NCI-H2171 (cell line): ENCODE data around the gene GABRB2.
A peak's percentile ranks its signal among the peaks of the same experiment; 100 is the strongest.

Source experiments
- DNase-seq: peaks from one replicate; lab custom pipeline; 2025; lab: John Stamatoyannopoulos, UW

GABRB2 gene

GRCh38 chr5:161471211-161471950 lies 75.1 kb downstream of the GABRB2 start:
- no peak for DNase-seq

DNA sequence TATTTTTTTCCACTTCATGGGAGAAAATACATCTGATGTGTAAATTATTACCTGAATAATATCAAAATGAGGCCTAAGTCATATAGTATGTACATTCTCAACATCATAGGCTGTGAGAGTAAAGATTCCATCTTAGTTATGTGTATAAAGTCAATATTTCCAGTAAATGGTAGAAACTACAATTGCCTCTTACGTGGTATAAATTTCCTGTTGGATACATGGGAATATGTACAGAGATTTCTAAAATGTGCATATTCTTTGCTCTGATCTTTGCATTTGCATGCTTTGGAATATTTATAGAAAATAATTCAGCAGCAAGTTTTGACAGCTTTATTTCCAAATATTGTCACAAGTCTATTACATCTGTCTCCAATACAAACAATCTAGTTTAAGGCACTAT lies 78.8 kb downstream of the GABRB2 start:
- DNase-seq = no peak

- no peak for DNase-seq
These were observed 85.8 kb downstream of the GABRB2 start for GRCh38 chr5:161460741-161461140.

DNA sequence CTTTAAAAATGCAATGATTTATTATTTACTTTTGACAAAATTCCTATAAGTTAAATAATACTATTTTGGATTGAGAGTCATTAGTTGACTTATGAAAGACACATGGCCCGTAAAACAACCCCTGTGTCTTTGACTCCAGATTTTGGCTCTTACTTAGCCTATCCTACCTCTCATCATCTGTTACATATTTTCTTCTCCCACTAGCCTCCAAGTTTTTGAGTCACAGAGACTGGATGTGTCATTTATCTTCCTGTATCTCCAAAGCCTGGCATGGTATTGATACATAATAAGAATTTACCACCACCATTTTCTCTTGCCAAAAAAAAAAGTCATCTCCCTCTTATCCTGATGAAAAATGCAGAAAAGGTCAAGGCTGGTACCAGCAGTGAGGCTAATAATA lies 99.9 kb downstream of the GABRB2 start:
- no peak for DNase-seq

GRCh38 chr5:161442471-161442870 lies 104.1 kb downstream of the GABRB2 start:
- DNase-seq = peak; percentile 25

DNA sequence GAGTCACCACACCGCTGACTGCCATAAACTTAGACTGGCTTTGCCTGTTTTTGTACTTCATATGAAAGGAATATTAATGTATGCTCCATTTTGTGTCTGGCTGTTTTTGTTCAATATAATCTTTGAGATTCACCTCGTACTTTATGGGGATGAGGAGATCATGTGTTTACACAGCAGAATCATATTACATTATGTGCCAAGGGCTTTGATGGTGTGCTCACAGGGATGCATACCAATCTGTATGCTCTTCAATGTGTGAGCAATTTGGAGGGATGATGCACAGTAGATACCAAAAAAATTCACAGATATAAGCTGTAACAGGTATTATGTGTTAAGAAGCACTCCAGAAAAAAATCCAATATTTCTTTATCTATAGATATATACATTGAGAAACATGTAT lies 113.7 kb downstream of the GABRB2 start:
- peak; percentile 6 for DNase-seq

DNA sequence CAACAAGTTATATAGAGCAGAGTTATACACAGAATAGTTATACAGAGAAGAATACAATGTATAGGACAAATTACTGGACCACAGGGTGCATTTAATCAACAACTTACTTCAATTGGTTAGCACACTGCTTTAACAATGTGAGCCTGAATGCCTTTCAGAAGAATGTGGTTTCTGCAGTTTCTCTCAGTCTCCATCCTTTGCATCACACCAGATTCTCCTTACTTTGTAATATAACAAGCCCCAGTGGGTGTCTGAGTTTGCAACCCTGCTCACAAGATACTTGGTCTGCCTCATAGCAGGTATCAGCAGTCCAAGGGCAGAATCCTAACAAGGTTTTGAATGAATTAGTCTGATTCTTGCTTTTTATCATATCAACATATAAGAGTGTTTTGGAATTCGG lies 114.6 kb downstream of the GABRB2 start:
- no peak for DNase-seq

DNA sequence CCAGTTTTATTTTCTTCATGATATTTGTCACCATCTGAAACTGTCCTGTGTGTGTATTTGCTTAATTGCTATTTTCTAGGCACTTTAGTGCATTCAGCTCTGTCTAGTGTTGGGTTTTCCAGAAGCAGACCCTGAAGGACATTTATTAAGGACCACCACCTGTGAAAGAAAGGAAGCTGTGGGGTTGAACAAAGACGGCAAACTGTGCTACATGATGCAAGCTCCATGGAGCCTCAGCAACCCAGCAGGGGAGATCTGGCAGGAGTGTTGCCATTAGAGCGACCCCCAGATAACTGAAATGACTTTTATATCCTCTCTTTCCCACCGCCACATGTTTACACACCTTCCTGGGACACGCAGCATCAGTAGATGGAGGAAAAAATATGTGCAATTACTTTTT lies 125.5 kb downstream of the GABRB2 start:
- DNase-seq = no peak

GRCh38 chr5:161420521-161420920 lies 126.0 kb downstream of the GABRB2 start:
- DNase-seq = peak; percentile 60

DNA sequence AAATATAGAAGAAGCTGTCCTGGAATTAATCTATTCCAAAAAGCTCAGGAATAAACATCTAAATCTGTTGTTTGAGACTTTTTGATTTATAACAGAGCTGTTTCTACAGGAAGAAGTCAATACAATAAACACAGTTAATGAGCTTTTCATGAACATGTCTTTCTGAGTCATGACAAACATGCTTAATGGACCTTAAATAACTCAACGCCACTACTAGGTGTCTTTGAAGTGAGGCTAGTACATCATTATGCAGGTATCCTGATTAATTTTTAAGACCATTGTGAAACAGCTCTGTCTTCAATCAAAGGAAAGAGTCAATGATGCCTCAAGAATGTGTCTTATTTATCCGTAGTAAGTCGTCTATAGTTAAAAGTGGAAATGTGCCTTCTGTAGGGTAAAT lies 131.6 kb downstream of the GABRB2 start:
- no peak for DNase-seq

- no peak for DNase-seq
These were observed 132.5 kb downstream of the GABRB2 start for GRCh38 chr5:161414037-161414436.

- DNase-seq = no peak
These were observed 133.7 kb downstream of the GABRB2 start for GRCh38 chr5:161412792-161413191.

GRCh38 chr5:161411156-161411555 lies 135.4 kb downstream of the GABRB2 start:
- DNase-seq = no peak

DNA sequence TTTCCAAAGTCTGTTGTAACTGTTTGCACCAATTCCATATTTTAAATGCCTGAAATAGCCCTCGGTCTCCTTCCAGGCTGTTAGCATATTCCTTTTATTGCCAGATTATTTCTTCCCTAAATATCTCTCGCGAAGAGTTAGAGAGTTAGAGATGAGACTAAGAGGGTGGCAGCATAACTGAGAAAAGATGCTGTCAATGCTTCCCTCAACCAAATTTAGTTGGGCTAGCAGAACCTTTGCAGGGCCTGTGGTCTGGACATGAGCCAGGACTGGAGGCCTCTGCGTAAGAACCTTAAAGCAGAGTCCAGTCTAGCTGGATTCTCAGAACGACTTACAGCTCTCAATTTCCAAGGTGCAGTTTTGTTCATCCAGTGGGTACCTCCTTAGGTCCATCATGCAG lies 135.9 kb downstream of the GABRB2 start:
- DNase-seq = no peak

- no peak for DNase-seq
These were observed 137.1 kb downstream of the GABRB2 start for GRCh38 chr5:161409471-161409870.

GRCh38 chr5:161406880-161407279 lies 139.6 kb downstream of the GABRB2 start:
- DNase-seq = no peak

DNA sequence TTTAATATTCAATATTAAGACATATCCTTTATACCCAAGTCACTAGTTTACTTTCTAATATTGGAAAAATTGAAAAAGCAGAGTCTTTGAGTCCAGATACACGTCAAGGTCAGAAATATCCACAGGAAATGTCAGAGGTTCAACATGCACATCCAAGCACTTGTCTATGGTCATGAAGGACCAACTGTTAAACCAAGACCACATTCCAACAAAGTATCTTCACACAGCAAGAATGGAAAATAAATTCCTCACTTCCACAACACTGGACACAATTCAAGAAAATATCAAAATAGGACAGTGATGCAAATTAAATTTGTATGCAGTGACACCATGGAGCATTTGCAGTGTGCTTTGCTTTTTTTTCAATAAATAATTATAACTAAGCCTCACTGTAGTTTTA lies 142.5 kb downstream of the GABRB2 start:
- no peak for DNase-seq

DNA sequence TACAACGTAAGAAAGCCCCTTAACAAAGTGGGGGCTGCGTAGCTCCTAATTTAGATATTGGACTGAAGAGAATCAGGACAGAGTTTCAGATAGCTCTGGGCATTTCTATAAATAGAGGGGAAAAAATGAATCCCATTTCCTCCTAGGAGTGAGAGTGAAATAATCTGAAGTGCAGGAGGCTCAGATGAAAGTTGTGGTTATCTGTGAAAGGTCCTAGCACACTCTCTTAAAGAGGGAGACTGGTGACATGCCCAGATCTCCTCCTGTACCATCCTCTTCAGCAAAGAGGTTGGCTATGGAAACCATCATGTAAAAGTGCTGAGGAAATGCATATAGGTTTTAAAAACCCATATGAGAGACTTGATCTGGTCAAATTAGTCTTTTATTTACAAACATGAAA lies 143.4 kb downstream of the GABRB2 start:
- no peak for DNase-seq

- DNase-seq = peak; percentile 79
These were observed 145.9 kb downstream of the GABRB2 start for GRCh38 chr5:161400583-161400982.

GRCh38 chr5:161399996-161400562 lies 146.4 kb downstream of the GABRB2 start:
- peak; percentile 33 for DNase-seq

GRCh38 chr5:161397448-161397847 lies 149.1 kb downstream of the GABRB2 start:
- DNase-seq = no peak

- no peak for DNase-seq
These were observed 150.4 kb downstream of the GABRB2 start for GRCh38 chr5:161396171-161396570.

DNA sequence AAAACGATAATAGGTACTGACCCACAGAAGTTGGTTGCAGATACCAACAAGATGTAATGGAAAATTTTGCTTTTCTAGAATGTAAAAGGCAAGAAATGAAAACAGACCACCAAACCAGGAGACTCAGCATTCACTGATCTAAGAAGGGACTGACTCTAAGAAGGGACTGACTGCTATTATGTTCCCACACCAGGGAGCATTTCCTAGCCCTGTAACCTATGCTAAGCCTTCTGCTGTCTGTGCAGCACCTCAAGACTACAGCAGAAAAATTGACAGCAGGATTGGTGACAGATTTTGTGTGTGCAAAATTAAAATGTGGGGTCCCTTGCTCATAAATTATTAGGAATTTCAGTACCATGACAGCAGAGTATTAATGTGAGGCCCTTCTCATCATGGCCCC lies 154.8 kb downstream of the GABRB2 start:
- no peak for DNase-seq

GRCh38 chr5:161391016-161391415 lies 155.5 kb downstream of the GABRB2 start:
- DNase-seq = no peak
